ENCODE data around the gene SDK1. TPM values are rescaled to one million over a fixed set of nuclear protein-coding genes. Genes with fewer than 3 reads are reported as not detected.
A peak's percentile ranks its signal among the peaks of the same experiment; 100 is the strongest.

SDK1 gene
- total and polyA plus RNA-seq, 4 experiments from 2014 or later: 0.06 to 0.26 TPM; not detected in 2

DNA sequence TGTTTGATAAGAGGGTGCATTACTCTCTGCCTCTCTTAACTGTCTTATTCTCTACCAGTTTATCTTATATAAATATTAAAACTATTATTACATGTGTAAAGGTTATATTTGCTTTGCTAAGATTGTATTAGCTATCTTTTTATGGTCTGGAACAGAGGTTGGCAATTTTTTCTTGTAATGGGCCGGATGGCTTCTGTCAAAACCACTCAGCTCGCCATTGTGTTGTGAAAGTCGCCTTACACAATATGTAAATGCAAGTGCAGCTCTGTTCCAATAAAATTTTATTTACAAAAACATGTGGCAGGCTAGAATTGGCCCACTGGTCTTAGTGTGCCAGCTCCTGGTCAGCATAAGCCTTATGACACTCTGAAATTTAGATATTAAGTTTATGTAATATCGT lies 185.8 kb downstream of the SDK1 start:
- CTCF ChIA-PET (ENCODE audit: partially characterized antibody): interaction anchor here (0.7 kb wide), 1 partner anchor 645 kb away, joined by 3 read pairs; no protein-coding TSS in a partner anchor
- Histone ChIP-seq H3K27me3 (ENCODE audit: insufficient read depth, low read length) (no peaks in the 10 kb centered on the region), H3K27ac (ENCODE audit: low read depth, low read length) (no peak overlapping the region), H3K9me3 (ENCODE audit: control insufficient read depth in 1 of 2, low read length in 2 of 2) (no peaks in the 10 kb centered on the region), H3K4me1 (ENCODE audit: insufficient read depth, low read length) (no peaks in the 10 kb centered on the region), H3K4me3 (ENCODE audit: low read length in 2 of 2) (no peak overlapping the region), H3K36me3 (ENCODE audit: insufficient read depth, low read length) (no peaks in the 10 kb centered on the region)
- Mint-ChIP-seq H3K36me3 (no peaks in the 10 kb centered on the region), H3K4me1 (no peaks in the 10 kb centered on the region), H3K9me3 (no peaks in the 10 kb centered on the region), H3K27me3 (peaks cover 4 to 6% of the 10 kb centered on the region in 2 donors), H3K27ac (no peak overlapping the region), H3K4me3 (no peak overlapping the region)
- no peak for DNase-seq
- intact Hi-C loops (cut with micrococcal nuclease): no loop called here
- POLR2A ChIA-PET (ENCODE audit: partially characterized antibody): no interaction called here

DNA sequence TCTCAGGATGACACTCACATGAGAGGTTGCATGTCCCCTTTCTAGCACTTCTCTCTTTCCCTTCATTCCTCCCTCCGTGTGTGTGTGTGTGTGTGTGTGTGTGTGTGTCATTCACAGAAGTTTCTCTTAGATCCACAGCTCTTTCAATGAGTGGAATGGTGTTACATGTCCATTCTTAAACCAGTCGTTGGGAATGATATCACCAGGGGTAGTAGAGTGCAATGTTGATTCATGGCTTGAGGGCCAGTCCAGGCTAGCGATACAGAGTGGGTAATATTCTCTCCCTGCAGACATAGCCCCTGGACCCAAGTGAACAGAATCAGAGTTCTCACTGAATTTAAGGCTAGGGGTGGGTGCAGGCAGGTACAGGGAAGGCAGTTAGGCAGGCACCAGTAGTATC lies 187.8 kb downstream of the SDK1 start:
- H3K4me1 Mint-ChIP-seq: peaks cover 0 to 3% (median 2%) of the 10 kb centered on the region in 4 donors
- H3K4me3 Mint-ChIP-seq: no peak overlapping the region
- ChIA-PET CTCF (ENCODE audit: partially characterized antibody) (no interaction called here), POLR2A (ENCODE audit: partially characterized antibody) (no interaction called here)
- H3K27ac Mint-ChIP-seq: no peak overlapping the region
- H3K27me3 Mint-ChIP-seq: peaks cover 4 to 6% of the 10 kb centered on the region in 2 donors
- Histone ChIP-seq H3K36me3 (ENCODE audit: insufficient read depth, low read length) (no peaks in the 10 kb centered on the region), H3K9me3 (ENCODE audit: control insufficient read depth in 1 of 2, low read length in 2 of 2) (no peaks in the 10 kb centered on the region), H3K27me3 (ENCODE audit: insufficient read depth, low read length) (no peaks in the 10 kb centered on the region), H3K27ac (ENCODE audit: low read depth, low read length) (no peak overlapping the region), H3K4me1 (ENCODE audit: insufficient read depth, low read length) (no peaks in the 10 kb centered on the region), H3K4me3 (ENCODE audit: low read length in 2 of 2) (no peak overlapping the region)
- DNase-seq: no peak
- intact Hi-C loops (cut with micrococcal nuclease): no loop called here
- no peaks in the 10 kb centered on the region for H3K9me3 Mint-ChIP-seq
- H3K36me3 Mint-ChIP-seq: no peaks in the 10 kb centered on the region

DNA sequence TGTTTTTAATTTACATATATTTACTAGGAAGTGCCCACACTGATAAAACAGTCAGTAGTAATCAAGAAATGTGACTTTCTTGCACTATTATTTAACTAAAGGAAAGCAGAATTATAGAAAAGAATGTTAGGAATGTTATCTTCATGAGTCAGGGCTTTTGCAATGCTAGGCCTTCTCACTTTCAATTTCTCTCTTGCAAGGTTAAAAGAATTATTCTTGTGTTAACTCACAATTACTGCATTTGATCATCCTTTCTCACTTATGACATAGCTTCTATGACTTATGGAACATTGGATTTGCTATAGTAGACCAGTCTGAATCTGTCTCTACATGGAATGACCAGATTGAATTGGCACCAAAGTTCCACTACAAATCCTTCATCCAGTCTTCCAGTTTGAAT lies 192.4 kb downstream of the SDK1 start:
- no peaks in the 10 kb centered on the region for H3K36me3 ChIP-seq (ENCODE audit: insufficient read depth, low read length)
- no peaks in the 10 kb centered on the region for H3K9me3 ChIP-seq (ENCODE audit: control insufficient read depth in 1 of 2, low read length in 2 of 2)
- H3K27me3 ChIP-seq (ENCODE audit: insufficient read depth, low read length): no peaks in the 10 kb centered on the region
- Mint-ChIP-seq H3K4me3 (no peak overlapping the region), H3K36me3 (no peaks in the 10 kb centered on the region), H3K4me1 (peaks cover 0 to 4% (median 3%) of the 10 kb centered on the region in 4 donors), H3K27ac (no peak overlapping the region), H3K9me3 (peaks cover 0 to 1% (median 0%) of the 10 kb centered on the region in 8 donors), H3K27me3 (peaks cover 0 to 4% of the 10 kb centered on the region in 2 donors)
- H3K4me3 ChIP-seq (ENCODE audit: low read length in 2 of 2): no peak overlapping the region
- ChIA-PET POLR2A (ENCODE audit: partially characterized antibody) (no interaction called here), CTCF (ENCODE audit: partially characterized antibody) (no interaction called here)
- no peaks in the 10 kb centered on the region for H3K4me1 ChIP-seq (ENCODE audit: insufficient read depth, low read length)
- H3K27ac ChIP-seq (ENCODE audit: low read depth, low read length): no peak overlapping the region
- DNase-seq: no peak
- intact Hi-C loops (cut with micrococcal nuclease): no loop called here

DNA sequence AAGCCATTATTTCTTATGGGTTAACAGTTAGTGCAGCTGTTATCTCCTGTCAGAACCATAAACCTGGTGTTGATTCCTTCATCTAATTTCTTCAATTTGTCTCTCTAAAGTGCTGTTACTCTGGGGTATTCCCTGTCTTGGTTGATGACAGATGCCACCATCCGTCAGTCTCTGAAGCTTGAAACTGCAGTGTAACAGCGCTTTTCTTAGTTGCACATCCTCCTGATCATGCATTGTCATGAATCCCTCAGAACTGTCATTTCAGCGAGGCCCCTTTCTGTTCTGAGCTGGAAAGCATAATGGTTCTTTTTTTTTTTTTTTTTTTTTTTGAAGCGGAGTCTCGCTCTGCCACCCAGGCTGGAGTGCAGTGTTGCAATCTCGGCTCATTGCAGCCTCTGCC lies 193.9 kb downstream of the SDK1 start:
- Histone ChIP-seq H3K4me1 (ENCODE audit: insufficient read depth, low read length) (no peaks in the 10 kb centered on the region), H3K36me3 (ENCODE audit: insufficient read depth, low read length) (no peaks in the 10 kb centered on the region), H3K27ac (ENCODE audit: low read depth, low read length) (no peak overlapping the region), H3K27me3 (ENCODE audit: insufficient read depth, low read length) (no peaks in the 10 kb centered on the region), H3K4me3 (ENCODE audit: low read length in 2 of 2) (no peak overlapping the region), H3K9me3 (ENCODE audit: control insufficient read depth in 1 of 2, low read length in 2 of 2) (no peaks in the 10 kb centered on the region)
- DNase-seq: no peak
- intact Hi-C loops (cut with micrococcal nuclease): no loop called here
- Mint-ChIP-seq H3K9me3 (peaks cover under 1 to 16% (median 8%) of the 10 kb centered on the region in 8 donors), H3K4me3 (no peak overlapping the region), H3K27me3 (peaks cover 1 to 5% of the 10 kb centered on the region in 2 donors), H3K4me1 (peaks cover 0 to 4% (median 3%) of the 10 kb centered on the region in 4 donors), H3K36me3 (peaks cover 0 to 3% of the 10 kb centered on the region in 2 donors), H3K27ac (no peak overlapping the region)
- ChIA-PET CTCF (ENCODE audit: partially characterized antibody) (no interaction called here), POLR2A (ENCODE audit: partially characterized antibody) (no interaction called here)

- Mint-ChIP-seq H3K27me3 (peaks cover 1 to 5% of the 10 kb centered on the region in 2 donors), H3K9me3 (peaks cover 2 to 22% (median 13%) of the 10 kb centered on the region in 8 donors), H3K36me3 (peaks cover 0 to 3% of the 10 kb centered on the region in 2 donors), H3K4me1 (peaks cover 0 to 4% (median 3%) of the 10 kb centered on the region in 4 donors), H3K27ac (peak overlapping the region in 2 of 7 donors; percentile 6 to 52), H3K4me3 (no peak overlapping the region)
- no peak overlapping the region for H3K27ac ChIP-seq (ENCODE audit: low read depth, low read length)
- POLR2A ChIA-PET (ENCODE audit: partially characterized antibody): no interaction called here
- intact Hi-C loops (cut with micrococcal nuclease): no loop called here
- H3K4me3 ChIP-seq (ENCODE audit: low read length in 2 of 2): no peak overlapping the region
- CTCF ChIA-PET (ENCODE audit: partially characterized antibody): no interaction called here
- no peaks in the 10 kb centered on the region for H3K9me3 ChIP-seq (ENCODE audit: control insufficient read depth in 1 of 2, low read length in 2 of 2)
- no peaks in the 10 kb centered on the region for H3K4me1 ChIP-seq (ENCODE audit: insufficient read depth, low read length)
- no peak for DNase-seq
- H3K36me3 ChIP-seq (ENCODE audit: insufficient read depth, low read length): no peaks in the 10 kb centered on the region
- H3K27me3 ChIP-seq (ENCODE audit: insufficient read depth, low read length): no peaks in the 10 kb centered on the region
Observed at GRCh38 chr7:3495530-3495929, 194.5 kb downstream of the SDK1 start.

- Mint-ChIP-seq H3K27me3 (peaks cover 3 to 5% of the 10 kb centered on the region in 2 donors), H3K9me3 (peaks cover 2 to 26% (median 17%) of the 10 kb centered on the region in 8 donors), H3K4me3 (no peak overlapping the region), H3K27ac (peak overlapping the region in 2 of 7 donors; percentile 6 to 52), H3K4me1 (peaks cover 0 to 4% (median 3%) of the 10 kb centered on the region in 4 donors), H3K36me3 (peaks cover 0 to 3% of the 10 kb centered on the region in 2 donors)
- CTCF ChIA-PET (ENCODE audit: partially characterized antibody): no interaction called here
- Histone ChIP-seq H3K27ac (ENCODE audit: low read depth, low read length) (no peak overlapping the region), H3K9me3 (ENCODE audit: control insufficient read depth in 1 of 2, low read length in 2 of 2) (no peaks in the 10 kb centered on the region), H3K36me3 (ENCODE audit: insufficient read depth, low read length) (no peaks in the 10 kb centered on the region), H3K4me1 (ENCODE audit: insufficient read depth, low read length) (no peaks in the 10 kb centered on the region), H3K27me3 (ENCODE audit: insufficient read depth, low read length) (no peaks in the 10 kb centered on the region), H3K4me3 (ENCODE audit: low read length in 2 of 2) (no peak overlapping the region)
- POLR2A ChIA-PET (ENCODE audit: partially characterized antibody): no interaction called here
- no peak for DNase-seq
- intact Hi-C loops (cut with micrococcal nuclease): no loop called here
Observed at GRCh38 chr7:3495954-3496353, 194.9 kb downstream of the SDK1 start.

GRCh38 chr7:3497796-3498195 lies 196.7 kb downstream of the SDK1 start:
- H3K4me1 ChIP-seq (ENCODE audit: insufficient read depth, low read length): no peaks in the 10 kb centered on the region
- no peaks in the 10 kb centered on the region for H3K27me3 ChIP-seq (ENCODE audit: insufficient read depth, low read length)
- H3K36me3 ChIP-seq (ENCODE audit: insufficient read depth, low read length): no peaks in the 10 kb centered on the region
- H3K27me3 Mint-ChIP-seq: peaks cover 5 to 6% of the 10 kb centered on the region in 2 donors
- H3K36me3 Mint-ChIP-seq: peaks cover 0 to 3% of the 10 kb centered on the region in 2 donors
- no peak overlapping the region for H3K4me3 ChIP-seq (ENCODE audit: low read length in 2 of 2)
- H3K4me3 Mint-ChIP-seq: no peak overlapping the region
- peaks cover 2 to 33% (median 24%) of the 10 kb centered on the region in 8 donors for H3K9me3 Mint-ChIP-seq
- H3K9me3 ChIP-seq (ENCODE audit: control insufficient read depth in 1 of 2, low read length in 2 of 2): no peaks in the 10 kb centered on the region
- intact Hi-C loops (cut with micrococcal nuclease): no loop called here
- ChIA-PET POLR2A (ENCODE audit: partially characterized antibody) (no interaction called here), CTCF (ENCODE audit: partially characterized antibody) (interaction anchor here (0.7 kb wide), 1 partner anchor 49 kb away, joined by 3 read pairs; no protein-coding TSS in a partner anchor)
- DNase-seq: no peak
- H3K4me1 Mint-ChIP-seq: peaks cover 0 to 4% (median 3%) of the 10 kb centered on the region in 4 donors
- H3K27ac ChIP-seq (ENCODE audit: low read depth, low read length): no peak overlapping the region
- H3K27ac Mint-ChIP-seq: no peak overlapping the region

GRCh38 chr7:3501671-3502070 lies 200.6 kb downstream of the SDK1 start:
- ChIA-PET POLR2A (ENCODE audit: partially characterized antibody) (no interaction called here), CTCF (ENCODE audit: partially characterized antibody) (no interaction called here)
- H3K9me3 Mint-ChIP-seq: peaks cover 2 to 69% (median 34%) of the 10 kb centered on the region in 8 donors
- H3K36me3 Mint-ChIP-seq: peaks cover 0 to 10% of the 10 kb centered on the region in 2 donors
- DNase-seq: no peak
- peaks cover 5 to 6% of the 10 kb centered on the region in 2 donors for H3K27me3 Mint-ChIP-seq
- Histone ChIP-seq H3K9me3 (ENCODE audit: control insufficient read depth in 1 of 2, low read length in 2 of 2) (no peaks in the 10 kb centered on the region), H3K27me3 (ENCODE audit: insufficient read depth, low read length) (no peaks in the 10 kb centered on the region), H3K4me1 (ENCODE audit: insufficient read depth, low read length) (no peaks in the 10 kb centered on the region), H3K36me3 (ENCODE audit: insufficient read depth, low read length) (no peaks in the 10 kb centered on the region), H3K27ac (ENCODE audit: low read depth, low read length) (no peak overlapping the region), H3K4me3 (ENCODE audit: low read length in 2 of 2) (no peak overlapping the region)
- no peaks in the 10 kb centered on the region for H3K4me1 Mint-ChIP-seq
- H3K4me3 Mint-ChIP-seq: no peak overlapping the region
- intact Hi-C loops (cut with micrococcal nuclease): no loop called here
- no peak overlapping the region for H3K27ac Mint-ChIP-seq

Data from CD4-positive, alpha-beta memory T cell (primary cell).